ENCODE data around the gene RNF2.

- TF ChIP-seq, protein P1, sequence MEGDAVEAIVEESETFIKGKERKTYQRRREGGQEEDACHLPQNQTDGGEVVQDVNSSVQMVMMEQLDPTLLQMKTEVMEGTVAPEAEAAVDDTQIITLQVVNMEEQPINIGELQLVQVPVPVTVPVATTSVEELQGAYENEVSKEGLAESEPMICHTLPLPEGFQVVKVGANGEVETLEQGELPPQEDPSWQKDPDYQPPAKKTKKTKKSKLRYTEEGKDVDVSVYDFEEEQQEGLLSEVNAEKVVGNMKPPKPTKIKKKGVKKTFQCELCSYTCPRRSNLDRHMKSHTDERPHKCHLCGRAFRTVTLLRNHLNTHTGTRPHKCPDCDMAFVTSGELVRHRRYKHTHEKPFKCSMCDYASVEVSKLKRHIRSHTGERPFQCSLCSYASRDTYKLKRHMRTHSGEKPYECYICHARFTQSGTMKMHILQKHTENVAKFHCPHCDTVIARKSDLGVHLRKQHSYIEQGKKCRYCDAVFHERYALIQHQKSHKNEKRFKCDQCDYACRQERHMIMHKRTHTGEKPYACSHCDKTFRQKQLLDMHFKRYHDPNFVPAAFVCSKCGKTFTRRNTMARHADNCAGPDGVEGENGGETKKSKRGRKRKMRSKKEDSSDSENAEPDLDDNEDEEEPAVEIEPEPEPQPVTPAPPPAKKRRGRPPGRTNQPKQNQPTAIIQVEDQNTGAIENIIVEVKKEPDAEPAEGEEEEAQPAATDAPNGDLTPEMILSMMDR (IDR thresholded peaks at IDR 0.05), result no peak
- no peak for TF ChIP-seq ZFX (IDR thresholded peaks at IDR 0.05; ENCODE audit: borderline replicate concordance)
These were observed 28.4 kb downstream of the RNF2 start for GRCh38 chr1:185073725-185074124.

Data from 22Rv1 (cell line).